ENCODE results near the gene GREB1. TPM values are rescaled to one million over a fixed set of nuclear protein-coding genes. Genes with fewer than 3 reads are reported as not detected.

GREB1 gene
- total RNA-seq, 1 experiment from 2014 or later, result 1.3 TPM

DNA sequence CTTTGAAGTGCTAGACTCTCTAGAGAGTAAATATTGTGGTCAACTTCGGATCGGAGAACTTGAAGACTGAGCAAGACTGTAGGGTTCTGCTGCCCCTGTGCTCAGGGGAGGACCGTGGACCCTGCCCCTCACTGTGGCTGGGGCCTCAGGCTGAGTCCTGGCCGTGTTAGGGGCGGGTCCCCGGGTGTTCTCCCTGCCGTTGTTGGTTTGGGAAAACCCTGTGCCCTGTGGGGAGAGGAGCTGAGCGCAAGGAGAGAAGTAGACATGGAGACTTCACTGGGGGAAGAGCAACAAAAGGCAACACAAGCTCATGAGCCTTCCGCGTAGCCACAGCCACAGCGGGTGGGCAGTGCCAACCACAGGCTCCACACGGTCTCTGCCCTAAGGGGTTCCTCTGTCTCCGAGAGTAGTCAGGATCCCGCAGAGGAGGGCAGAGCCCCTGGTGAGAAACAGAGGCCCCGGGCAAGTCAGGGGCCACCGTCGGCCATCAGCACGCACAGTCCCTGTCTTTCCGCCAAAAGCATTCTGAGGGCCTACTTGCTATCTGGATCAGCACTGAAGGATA, 83.1 kb downstream of the GREB1 start:
- POLR2A ChIA-PET (ENCODE audit: low non-redundant PET), result no interaction called here
- no peak overlapping the region for H3K4me3 ChIP-seq (ENCODE audit: low read depth, low read length, poor library complexity, severe bottlenecking)
- H3K4me1 ChIP-seq (ENCODE audit: insufficient read depth, low read length, poor library complexity, severe bottlenecking), result no peaks in the 10 kb centered on the region
- TF ChIP-seq, protein P1, sequence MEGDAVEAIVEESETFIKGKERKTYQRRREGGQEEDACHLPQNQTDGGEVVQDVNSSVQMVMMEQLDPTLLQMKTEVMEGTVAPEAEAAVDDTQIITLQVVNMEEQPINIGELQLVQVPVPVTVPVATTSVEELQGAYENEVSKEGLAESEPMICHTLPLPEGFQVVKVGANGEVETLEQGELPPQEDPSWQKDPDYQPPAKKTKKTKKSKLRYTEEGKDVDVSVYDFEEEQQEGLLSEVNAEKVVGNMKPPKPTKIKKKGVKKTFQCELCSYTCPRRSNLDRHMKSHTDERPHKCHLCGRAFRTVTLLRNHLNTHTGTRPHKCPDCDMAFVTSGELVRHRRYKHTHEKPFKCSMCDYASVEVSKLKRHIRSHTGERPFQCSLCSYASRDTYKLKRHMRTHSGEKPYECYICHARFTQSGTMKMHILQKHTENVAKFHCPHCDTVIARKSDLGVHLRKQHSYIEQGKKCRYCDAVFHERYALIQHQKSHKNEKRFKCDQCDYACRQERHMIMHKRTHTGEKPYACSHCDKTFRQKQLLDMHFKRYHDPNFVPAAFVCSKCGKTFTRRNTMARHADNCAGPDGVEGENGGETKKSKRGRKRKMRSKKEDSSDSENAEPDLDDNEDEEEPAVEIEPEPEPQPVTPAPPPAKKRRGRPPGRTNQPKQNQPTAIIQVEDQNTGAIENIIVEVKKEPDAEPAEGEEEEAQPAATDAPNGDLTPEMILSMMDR (conservative IDR thresholded peaks at IDR 0.05; ENCODE audit: low read depth, low read length), result no peak
- no peak for TF ChIP-seq EZH2 (IDR thresholded peaks at IDR 0.05; ENCODE audit: borderline replicate concordance, low read depth, low read length, poor library complexity, severe bottlenecking)
- no peaks in the 10 kb centered on the region for H3K36me3 ChIP-seq (ENCODE audit: insufficient read depth, low read length, poor library complexity, severe bottlenecking)
- DNase-seq (ENCODE audit: low spot score), result no peak
- no TSS peak for BruUV-seq (replicated peaks)
- no peak overlapping the region for H3K27ac ChIP-seq (ENCODE audit: low read depth, low read length, poor library complexity, severe bottlenecking)
- no peaks in the 10 kb centered on the region for H3K27me3 ChIP-seq (replicated peaks; ENCODE audit: insufficient read depth, low read depth, low read length, poor library complexity)
- H3K9me3 ChIP-seq (ENCODE audit: low read depth, low read length, poor library complexity, severe bottlenecking), result no peaks in the 10 kb centered on the region
- intact Hi-C loops (cut with micrococcal nuclease; ENCODE audit: unreplicated experiment), result no loop called here
- CTCF ChIA-PET, result no interaction called here

DNA sequence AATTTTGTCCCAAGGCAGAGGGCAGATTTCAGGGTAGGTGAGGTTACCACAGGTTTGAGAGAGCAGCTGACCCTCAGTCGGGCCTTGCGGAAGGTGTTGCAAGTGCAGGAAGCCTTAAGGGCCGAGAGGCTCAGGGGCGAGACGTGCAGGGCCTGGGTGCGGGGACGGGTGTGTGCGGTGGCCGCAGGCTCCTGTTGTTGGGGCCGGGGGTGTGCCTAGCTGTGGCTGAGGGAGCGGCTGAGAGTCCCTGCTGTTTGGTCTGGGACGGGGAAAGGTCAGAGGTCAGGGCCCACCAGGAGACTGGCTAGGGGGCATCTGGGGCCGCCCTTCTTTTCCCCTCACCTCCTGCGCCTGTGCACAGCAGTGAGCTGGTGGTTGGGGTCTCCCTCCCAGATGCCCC, 83.7 kb downstream of the GREB1 start:
- H3K27me3 ChIP-seq (replicated peaks; ENCODE audit: insufficient read depth, low read depth, low read length, poor library complexity), result no peaks in the 10 kb centered on the region
- DNase-seq (ENCODE audit: low spot score), result no peak
- CTCF ChIA-PET, result no interaction called here
- no peaks in the 10 kb centered on the region for H3K4me1 ChIP-seq (ENCODE audit: insufficient read depth, low read length, poor library complexity, severe bottlenecking)
- no peaks in the 10 kb centered on the region for H3K9me3 ChIP-seq (ENCODE audit: low read depth, low read length, poor library complexity, severe bottlenecking)
- intact Hi-C loops (cut with micrococcal nuclease; ENCODE audit: unreplicated experiment), result no loop called here
- POLR2A ChIA-PET (ENCODE audit: low non-redundant PET), result no interaction called here
- no peaks in the 10 kb centered on the region for H3K36me3 ChIP-seq (ENCODE audit: insufficient read depth, low read length, poor library complexity, severe bottlenecking)
- no peak overlapping the region for H3K4me3 ChIP-seq (ENCODE audit: low read depth, low read length, poor library complexity, severe bottlenecking)
- TF ChIP-seq EZH2 (IDR thresholded peaks at IDR 0.05; ENCODE audit: borderline replicate concordance, low read depth, low read length, poor library complexity, severe bottlenecking), result no peak
- TF ChIP-seq, protein P1 (conservative IDR thresholded peaks at IDR 0.05; ENCODE audit: low read depth, low read length), result no peak
- no TSS peak for BruUV-seq (replicated peaks)
- H3K27ac ChIP-seq (ENCODE audit: low read depth, low read length, poor library complexity, severe bottlenecking), result no peak overlapping the region

DNA sequence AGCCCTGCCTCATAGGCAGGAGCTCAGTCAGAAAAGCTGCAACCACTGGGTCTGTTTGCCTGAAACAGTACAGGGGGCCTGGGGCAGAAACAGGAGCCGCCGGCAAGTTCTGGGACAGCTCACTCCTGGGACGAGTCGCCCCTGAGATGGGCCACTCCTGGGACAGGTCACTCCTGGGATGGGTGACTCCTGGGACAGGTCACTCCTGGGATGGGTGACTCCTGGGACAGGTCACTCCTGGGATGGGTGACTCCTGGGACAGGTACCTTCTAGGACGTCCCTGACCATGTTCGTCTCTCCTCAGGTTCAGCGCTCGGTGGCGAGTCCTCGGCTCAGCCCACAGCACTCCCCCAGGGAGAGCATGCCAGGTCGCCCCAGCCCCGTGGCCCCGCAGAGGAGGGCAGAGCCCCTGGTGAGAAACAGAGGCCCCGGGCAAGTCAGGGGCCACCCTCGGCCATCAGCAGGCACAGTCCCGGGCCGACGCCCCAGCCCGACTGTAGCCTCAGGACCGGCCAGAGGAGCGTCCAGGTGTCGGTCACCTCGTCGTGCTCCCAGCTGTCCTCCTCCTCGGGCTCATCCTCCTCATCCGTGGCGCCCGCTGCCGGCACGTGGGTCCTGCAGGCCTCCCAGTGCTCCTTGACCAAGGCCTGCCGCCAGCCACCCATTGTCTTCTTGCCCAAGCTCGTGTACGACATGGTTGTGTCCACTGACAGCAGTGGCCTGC, 84.3 kb downstream of the GREB1 start:
- H3K4me1 ChIP-seq (ENCODE audit: insufficient read depth, low read length, poor library complexity, severe bottlenecking), result no peaks in the 10 kb centered on the region
- DNase-seq (ENCODE audit: low spot score), result no peak
- H3K4me3 ChIP-seq (ENCODE audit: low read depth, low read length, poor library complexity, severe bottlenecking), result no peak overlapping the region
- no peaks in the 10 kb centered on the region for H3K27me3 ChIP-seq (replicated peaks; ENCODE audit: insufficient read depth, low read depth, low read length, poor library complexity)
- intact Hi-C loops (cut with micrococcal nuclease; ENCODE audit: unreplicated experiment), result no loop called here
- BruUV-seq (replicated peaks), result no TSS peak
- TF ChIP-seq, protein P1 (conservative IDR thresholded peaks at IDR 0.05; ENCODE audit: low read depth, low read length), result no peak
- TF ChIP-seq EZH2 (IDR thresholded peaks at IDR 0.05; ENCODE audit: borderline replicate concordance, low read depth, low read length, poor library complexity, severe bottlenecking), result no peak
- POLR2A ChIA-PET (ENCODE audit: low non-redundant PET), result no interaction called here
- H3K27ac ChIP-seq (ENCODE audit: low read depth, low read length, poor library complexity, severe bottlenecking), result no peak overlapping the region
- H3K9me3 ChIP-seq (ENCODE audit: low read depth, low read length, poor library complexity, severe bottlenecking), result no peaks in the 10 kb centered on the region
- CTCF ChIA-PET, result no interaction called here
- no peaks in the 10 kb centered on the region for H3K36me3 ChIP-seq (ENCODE audit: insufficient read depth, low read length, poor library complexity, severe bottlenecking)
